ENCODE measurements around the gene PTRH1. TPM values are rescaled to one million over a fixed set of nuclear protein-coding genes. Genes with fewer than 3 reads are reported as not detected.

PTRH1 gene
- total RNA-seq, 1 experiment from 2014 or later, result 10.6 TPM

- no peaks in the 10 kb centered on the region for H4K20me1 ChIP-seq (ENCODE audit: insufficient read depth, low read depth, low read length)
- H2AFZ ChIP-seq (ENCODE audit: low read length), result no peak overlapping the region
- H3K9me3 ChIP-seq (ENCODE audit: low read length), result no peaks in the 10 kb centered on the region
- H3K27me3 ChIP-seq (ENCODE audit: low read length), result no peaks in the 10 kb centered on the region
- no peaks in the 10 kb centered on the region for H3K4me1 ChIP-seq (ENCODE audit: low read length)
- H3K79me2 ChIP-seq (ENCODE audit: low read length), result no peaks in the 10 kb centered on the region
- H3K27ac ChIP-seq (ENCODE audit: low read length), result no peak overlapping the region
- H3K36me3 ChIP-seq (ENCODE audit: insufficient read depth, low read length), result no peaks in the 10 kb centered on the region
- H3K9ac ChIP-seq (ENCODE audit: low read length), result no peak overlapping the region
- no peak overlapping the region for H3K4me3 ChIP-seq (ENCODE audit: low read length)
- no peak for DNase-seq
- H3K4me2 ChIP-seq (ENCODE audit: low read depth, low read length, poor library complexity, severe bottlenecking), result no peak overlapping the region
- no peaks in the 10 kb centered on the region for H3K9me2 ChIP-seq (replicated peaks; ENCODE audit: insufficient read depth, low read length)
Observed at GRCh38 chr9:127744398-127745110, 29.1 kb upstream of the PTRH1 start.

- H3K4me3 ChIP-seq (ENCODE audit: low read length), result no peak overlapping the region
- H2AFZ ChIP-seq (ENCODE audit: low read length), result no peak overlapping the region
- H3K79me2 ChIP-seq (ENCODE audit: low read length), result no peaks in the 10 kb centered on the region
- H3K4me1 ChIP-seq (ENCODE audit: low read length), result no peaks in the 10 kb centered on the region
- H3K4me2 ChIP-seq (ENCODE audit: low read depth, low read length, poor library complexity, severe bottlenecking), result no peak overlapping the region
- DNase-seq, result peak; percentile 54
- H3K9me2 ChIP-seq (replicated peaks; ENCODE audit: insufficient read depth, low read length), result no peaks in the 10 kb centered on the region
- H3K27ac ChIP-seq (ENCODE audit: low read length), result no peak overlapping the region
- no peaks in the 10 kb centered on the region for H3K36me3 ChIP-seq (ENCODE audit: insufficient read depth, low read length)
- H4K20me1 ChIP-seq (ENCODE audit: insufficient read depth, low read depth, low read length), result no peaks in the 10 kb centered on the region
- H3K9ac ChIP-seq (ENCODE audit: low read length), result no peak overlapping the region
- no peaks in the 10 kb centered on the region for H3K9me3 ChIP-seq (ENCODE audit: low read length)
- no peaks in the 10 kb centered on the region for H3K27me3 ChIP-seq (ENCODE audit: low read length)
Observed at GRCh38 chr9:127742435-127743088, 27.1 kb upstream of the PTRH1 start.

GRCh38 chr9:127741831-127742434, 26.5 kb upstream of the PTRH1 start:
- Histone ChIP-seq H3K79me2 (ENCODE audit: low read length) (no peaks in the 10 kb centered on the region), H3K36me3 (ENCODE audit: insufficient read depth, low read length) (no peaks in the 10 kb centered on the region), H3K4me2 (ENCODE audit: low read depth, low read length, poor library complexity, severe bottlenecking) (no peak overlapping the region), H3K9me3 (ENCODE audit: low read length) (no peaks in the 10 kb centered on the region), H3K4me3 (ENCODE audit: low read length) (no peak overlapping the region), H3K9ac (ENCODE audit: low read length) (no peak overlapping the region), H3K4me1 (ENCODE audit: low read length) (no peaks in the 10 kb centered on the region), H3K9me2 (replicated peaks; ENCODE audit: insufficient read depth, low read length) (no peaks in the 10 kb centered on the region), H4K20me1 (ENCODE audit: insufficient read depth, low read depth, low read length) (no peaks in the 10 kb centered on the region), H2AFZ (ENCODE audit: low read length) (no peak overlapping the region), H3K27me3 (ENCODE audit: low read length) (no peaks in the 10 kb centered on the region), H3K27ac (ENCODE audit: low read length) (no peak overlapping the region)
- DNase-seq, result no peak

GRCh38 chr9:127739614-127740330, 24.3 kb upstream of the PTRH1 start:
- H3K27ac ChIP-seq (ENCODE audit: low read length), result no peak overlapping the region
- no peaks in the 10 kb centered on the region for H3K36me3 ChIP-seq (ENCODE audit: insufficient read depth, low read length)
- H3K9ac ChIP-seq (ENCODE audit: low read length), result no peak overlapping the region
- H3K9me2 ChIP-seq (replicated peaks; ENCODE audit: insufficient read depth, low read length), result no peaks in the 10 kb centered on the region
- no peaks in the 10 kb centered on the region for H3K27me3 ChIP-seq (ENCODE audit: low read length)
- H3K4me2 ChIP-seq (ENCODE audit: low read depth, low read length, poor library complexity, severe bottlenecking), result no peak overlapping the region
- H3K4me3 ChIP-seq (ENCODE audit: low read length), result no peak overlapping the region
- H2AFZ ChIP-seq (ENCODE audit: low read length), result no peak overlapping the region
- H3K4me1 ChIP-seq (ENCODE audit: low read length), result peaks cover 6% of the 10 kb centered on the region
- no peaks in the 10 kb centered on the region for H4K20me1 ChIP-seq (ENCODE audit: insufficient read depth, low read depth, low read length)
- no peaks in the 10 kb centered on the region for H3K9me3 ChIP-seq (ENCODE audit: low read length)
- DNase-seq, result no peak
- no peaks in the 10 kb centered on the region for H3K79me2 ChIP-seq (ENCODE audit: low read length)

- H3K36me3 ChIP-seq (ENCODE audit: insufficient read depth, low read length), result no peaks in the 10 kb centered on the region
- H3K9ac ChIP-seq (ENCODE audit: low read length), result no peak overlapping the region
Observed at GRCh38 chr9:127738666-127739065, 23.2 kb upstream of the PTRH1 start.

GRCh38 chr9:127735530-127736185, 20.2 kb upstream of the PTRH1 start:
- Histone ChIP-seq H2AFZ (ENCODE audit: low read length) (no peak overlapping the region), H3K27me3 (ENCODE audit: low read length) (no peaks in the 10 kb centered on the region), H3K27ac (ENCODE audit: low read length) (no peak overlapping the region), H3K4me2 (ENCODE audit: low read depth, low read length, poor library complexity, severe bottlenecking) (peak overlapping the region; percentile 95), H3K4me1 (ENCODE audit: low read length) (peaks cover 14% of the 10 kb centered on the region), H3K4me3 (ENCODE audit: low read length) (peak overlapping the region; percentile 7; the same call in 1 of the 2 replicates), H3K9me3 (ENCODE audit: low read length) (no peaks in the 10 kb centered on the region), H4K20me1 (ENCODE audit: insufficient read depth, low read depth, low read length) (no peaks in the 10 kb centered on the region), H3K9me2 (replicated peaks; ENCODE audit: insufficient read depth, low read length) (no peaks in the 10 kb centered on the region), H3K36me3 (ENCODE audit: insufficient read depth, low read length) (no peaks in the 10 kb centered on the region), H3K79me2 (ENCODE audit: low read length) (no peaks in the 10 kb centered on the region), H3K9ac (ENCODE audit: low read length) (no peak overlapping the region)
- no peak for DNase-seq

More at GRCh38 chr9:127738666-127739065, 23.2 kb upstream of the PTRH1 start:
- Histone ChIP-seq H3K9me2 (replicated peaks; ENCODE audit: insufficient read depth, low read length) (no peaks in the 10 kb centered on the region), H3K4me3 (ENCODE audit: low read length) (no peak overlapping the region), H3K27me3 (ENCODE audit: low read length) (no peaks in the 10 kb centered on the region), H3K27ac (ENCODE audit: low read length) (no peak overlapping the region), H2AFZ (ENCODE audit: low read length) (no peak overlapping the region), H3K79me2 (ENCODE audit: low read length) (no peaks in the 10 kb centered on the region), H3K9me3 (ENCODE audit: low read length) (no peaks in the 10 kb centered on the region), H3K4me1 (ENCODE audit: low read length) (peaks cover 14% of the 10 kb centered on the region), H3K4me2 (ENCODE audit: low read depth, low read length, poor library complexity, severe bottlenecking) (no peak overlapping the region), H4K20me1 (ENCODE audit: insufficient read depth, low read depth, low read length) (no peaks in the 10 kb centered on the region)
- no peak for DNase-seq

- peak within 1 kb of the TSS; percentile 51 for H3K27ac ChIP-seq (ENCODE audit: low read length)
- peak within 1 kb of the TSS; percentile 86 for H3K9ac ChIP-seq (ENCODE audit: low read length)
- H3K9me3 ChIP-seq (ENCODE audit: low read length), result no peaks in the 10 kb centered on the region
- peak; percentile 99 for DNase-seq
- H3K27me3 ChIP-seq (ENCODE audit: low read length), result no peaks in the 10 kb centered on the region
- no peaks in the 10 kb centered on the region for H3K79me2 ChIP-seq (ENCODE audit: low read length)
- H4K20me1 ChIP-seq (ENCODE audit: insufficient read depth, low read depth, low read length), result no peaks in the 10 kb centered on the region
- peaks cover 14% of the 10 kb centered on the region for H3K4me1 ChIP-seq (ENCODE audit: low read length)
- H3K4me3 ChIP-seq (ENCODE audit: low read length), result peak within 1 kb of the TSS; percentile 86
- peak within 1 kb of the TSS; percentile 97; the same call in 1 of the 2 replicates for H2AFZ ChIP-seq (ENCODE audit: low read length)
- H3K9me2 ChIP-seq (replicated peaks; ENCODE audit: insufficient read depth, low read length), result no peaks in the 10 kb centered on the region
- H3K36me3 ChIP-seq (ENCODE audit: insufficient read depth, low read length), result no peaks in the 10 kb centered on the region
- H3K4me2 ChIP-seq (ENCODE audit: low read depth, low read length, poor library complexity, severe bottlenecking), result peak within 1 kb of the TSS; percentile 95
Observed at GRCh38 chr9:127734747-127735529, 19.5 kb upstream of the PTRH1 start, which contains the start of gene TOR2A. Gene TOR2A, minus strand, starts transcription at chr9:127735294. Its CDS starts 24 bp downstream, at chr9:127735270.
